HepG2 (cell line): Measurements from ENCODE around the gene NAGK. TPM values are rescaled to one million over a fixed set of nuclear protein-coding genes. Genes with fewer than 3 reads are reported as not detected.
A peak's percentile ranks its signal among the peaks of the same experiment; 100 is the strongest.
"Not testable (repeated sequence)": the region's sequence is repeated elsewhere in the genome, so short reads cannot be mapped to it uniquely, and the experiment has no call there.

Experiments used
- ATAC-seq: fragments of 200-7000 bp; cut with Tn5 transposase; 3 replicates; pipeline ENCODE4 v1.9.1; 2020; ENCODE audit warnings: mild to moderate bottlenecking, moderate library complexity
- BruUV-seq: library from RNA; stranded (reverse); fragments of 400-500 nt; replicated peaks from 2 replicates; lab custom pipeline; 2021; lab: Mats Ljungman, UMichigan
- CTCF ChIA-PET: fragments of 300-600 bp; formaldehyde crosslinking; extraction: SDS; loops from one replicate; lab custom pipeline; 2021; ENCODE audit warnings: low total read pairs, inconsistent platforms, low intra/inter-chr PET ratio; lab: Yijun Ruan, JAX
- POLR2A ChIA-PET: fragments of 350-600 bp; sonication (Branson Sonifier 250); formaldehyde crosslinking; loops from one replicate; lab custom pipeline; 2020; ENCODE audit warnings: antibody characterized with exemption, inconsistent platforms; lab: Yijun Ruan, JAX
- DNase-seq: peaks from one replicate; pipeline ENCODE4 v3.0.0-alpha.2; 2015; ENCODE audit warnings: low spot score
- FAIRE-seq: peaks from 3 replicates; lab custom pipeline; 2011; peaks lifted over from hg19 to GRCh38; lab: Jason Lieb, UNC
- H2AFZ ChIP-seq: one replicate; pipeline ENCODE4 v1.6.1; 2011; ENCODE audit warnings: low read length, inconsistent platforms
- H3K27ac ChIP-seq: fragments of 300-600 bp; 3 replicates; pipeline ENCODE4 v1.8.0; 2011; ENCODE audit warnings: mixed run types, mild to moderate bottlenecking, mixed read lengths, low read length, inconsistent platforms; ENCODE audit not compliant: insufficient read depth; ENCODE audit errors: extremely low read length
- H3K27me3 ChIP-seq, 2 experiments: fragments of 200-600 bp in 1 of 2; 2 replicates in 1 of 2; 3 replicates in 1 of 2; pipeline versions ENCODE4 v1.6.0 to v1.8.0; 2011; ENCODE audit warnings: low read length in 2 of 2, mild to moderate bottlenecking in 2 of 2, moderate library complexity in 2 of 2, inconsistent platforms in 1 of 2; ENCODE audit not compliant: insufficient read depth in 2 of 2, control insufficient read depth in 1 of 2
- H3K36me3 ChIP-seq, 2 experiments: fragments of 200-600 bp in 1 of 2; replicated peaks in 1 of 2; 2 replicates in 1 of 2; 3 replicates in 1 of 2; pipeline versions ENCODE4 v1.5.1 to v1.8.0; 2011; ENCODE audit warnings: low read length in 2 of 2, inconsistent platforms in 1 of 2; ENCODE audit not compliant: insufficient read depth in 2 of 2, control insufficient read depth in 1 of 2
- H3K4me1 ChIP-seq: 2 replicates; pipeline ENCODE4 v1.5.1; 2012; ENCODE audit warnings: low read length, inconsistent platforms; ENCODE audit not compliant: insufficient read depth
- H3K4me2 ChIP-seq: 2 replicates; pipeline ENCODE4 v1.6.0; 2011; ENCODE audit warnings: low read depth, low read length, inconsistent platforms
- H3K4me3 ChIP-seq, 3 experiments: fragments of 200-600 bp in 1 of 3; sonication (generic), shearing (Covaris generic) in 1 of 3; replicated peaks in 1 of 3; 2 replicates each; pipeline ENCODE4 v1.5.1; 2011 to 2016; ENCODE audit warnings: low read length in 3 of 3, inconsistent platforms in 2 of 3, low read depth in 2 of 3, mild to moderate bottlenecking in 2 of 3, control low read depth in 1 of 3, mixed read lengths in 1 of 3; ENCODE audit not compliant: insufficient read depth in 1 of 3
- H3K79me2 ChIP-seq: one replicate; pipeline ENCODE4 v1.6.1; 2011; ENCODE audit warnings: low read length, inconsistent platforms; ENCODE audit not compliant: insufficient read depth
- H3K9ac ChIP-seq: 2 replicates; pipeline ENCODE4 v1.6.0; 2011; ENCODE audit warnings: mild to moderate bottlenecking, low read depth, low read length, inconsistent platforms; ENCODE audit not compliant: insufficient read depth
- H3K9me3 ChIP-seq: 2 replicates; pipeline ENCODE4 v1.5.1; 2012; ENCODE audit warnings: mild to moderate bottlenecking, low read length
- H4K20me1 ChIP-seq: 2 replicates; pipeline ENCODE4 v1.6.0; 2011; ENCODE audit warnings: inconsistent platforms, mild to moderate bottlenecking, low read length, moderate library complexity; ENCODE audit not compliant: insufficient read depth
- CTCF ChIP-seq: sonication (generic); formaldehyde crosslinking; IDR thresholded peaks from 2 replicates; pipeline ENCODE4 v1.5.0; 2020; ENCODE audit warnings: mild to moderate bottlenecking, missing genetic modification reagents, moderate library complexity
- FOSL2 ChIP-seq: sonication (generic); formaldehyde crosslinking; IDR thresholded peaks from 2 replicates; pipeline ENCODE4 v1.4.0; 2020; ENCODE audit warnings: missing genetic modification reagents
- RELA ChIP-seq: sonication (generic); formaldehyde crosslinking; IDR thresholded peaks from 2 replicates; pipeline ENCODE4 v1.4.0; 2020; ENCODE audit warnings: missing genetic modification reagents
- STAG1 ChIP-seq: sonication (generic); formaldehyde crosslinking; IDR thresholded peaks from 2 replicates; pipeline ENCODE4 v1.4.0; 2020; ENCODE audit warnings: missing genetic modification reagents
- ZNF263 ChIP-seq: sonication (generic); formaldehyde crosslinking; IDR thresholded peaks from 2 replicates; pipeline ENCODE4 v1.4.0; 2020; ENCODE audit warnings: missing genetic modification reagents
- WGBS: methylation state at CpG from one replicate; pipeline ENCODE4 v1.1.6; 2017; ENCODE audit warnings: low lambda C conversion rate; 5-methylcytosine and 5-hydroxymethylcytosine counted together
- in situ Hi-C: cut with HindIII; loops from 2 replicates; pipeline ENCODE4 v1.10.0; 2017; ENCODE audit warnings: low pct_unique_long_range_greater_than_20kb; ENCODE audit not compliant: extremely low pct_ligation_motif_present
- intact Hi-C: fragments of 100-400 bp; cut with micrococcal nuclease; formaldehyde crosslinking; loops from one replicate; pipeline ENCODE4 v1.10.0; 2022; ENCODE audit not compliant: unreplicated experiment
- polyA plus RNA-seq, 8 experiments: library from polyadenylated mRNA; depleted of rRNA in 3 of 8; stranded (reverse) in 7 of 8; unstranded in 1 of 8; fragments of >200 nt; fragmentation: Illumina TruSeq in 4 of 8; extraction: Trizol in 4 of 8; gene quantifications; 2 replicates each; pipeline versions ENCODE4 v1.2.1 to v1.2.3, GENCODE V29; 2011 to 2016; ENCODE audit warnings: low read depth in 4 of 8, missing spikeins in 1 of 8, mixed read lengths in 1 of 8; ENCODE audit not compliant: insufficient read depth in 1 of 8
- total RNA-seq, 5 experiments: library from RNA; depleted of rRNA; stranded (reverse); fragments of >200 nt; fragmentation: Illumina TruSeq; extraction: Trizol; gene quantifications; 2 replicates each; pipeline ENCODE4 v1.2.3, GENCODE V29; 2016; ENCODE audit warnings: low read depth in 1 of 5

NAGK gene
- total and polyA plus RNA-seq, 2 of the 13 experiments (the other 11 are each of a cell fraction or from before 2014, with no cell fraction given), result 24.4 to 35.2 TPM

- TF ChIP-seq STAG1 (CRISPR knock-in tag) (peak; percentile 51), FOSL2 (CRISPR knock-in tag) (peak; percentile 59; the same call in 1 of the 2 replicates), ZNF263 (CRISPR knock-in tag) (peak; percentile 74; the same call in 1 of the 2 replicates), RELA (peak; percentile 74; the same call in 1 of the 2 replicates), CTCF (CRISPR knock-in tag) (peak; percentile 55)
- FAIRE-seq, ATAC-seq, H3K79me2 ChIP-seq, H2AFZ ChIP-seq, H3K9ac ChIP-seq, H3K4me2 ChIP-seq, DNase-seq, H3K4me3 ChIP-seq, intact Hi-C loops, H4K20me1 ChIP-seq, in situ Hi-C loops, H3K36me3 ChIP-seq, H3K27ac ChIP-seq, BruUV-seq, H3K9me3 ChIP-seq, CTCF ChIA-PET: not testable (repeated sequence)
- peaks cover 16% of the 10 kb centered on the region for H3K4me1 ChIP-seq
- WGBS, result 37% methylated on average over 15 of the region's 15 CpGs
- H3K27me3 ChIP-seq, result peaks cover 0 to 12% of the 10 kb centered on the region in 2 experiments; a peak in 2 of 5 replicates
- POLR2A ChIA-PET, result interaction anchor here (1.3 to 2.0 kb wide), 2 partner anchors 23 to 45 kb away, joined by 5 to 7 read pairs; partner anchors contain the start of gene NAGK
These were observed 44.8 kb upstream of the NAGK start for GRCh38 chr2:71023553-71024243.

DNA sequence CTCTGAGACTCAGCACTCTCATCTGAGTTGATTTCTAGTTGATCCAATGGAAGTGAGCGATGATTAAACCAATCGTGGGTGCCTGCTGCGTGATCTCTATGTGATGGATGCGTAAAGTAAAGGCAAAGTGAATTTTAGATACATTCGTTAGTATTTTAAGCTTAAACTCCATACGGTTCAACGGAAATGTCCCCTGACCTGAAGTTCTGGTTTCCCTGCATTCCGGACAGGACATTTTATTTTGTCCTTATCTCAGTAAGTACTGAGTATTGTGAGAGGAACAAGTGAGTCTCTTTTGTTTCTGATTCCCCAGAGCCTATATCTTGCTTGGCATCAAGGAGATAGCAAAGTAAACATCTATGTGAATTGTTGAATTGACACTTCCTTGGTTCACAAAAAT is 32.2 kb upstream of the NAGK start:
- DNase-seq, BruUV-seq, in situ Hi-C loops, H3K9ac ChIP-seq, FAIRE-seq, H3K27ac ChIP-seq, H3K4me2 ChIP-seq, intact Hi-C loops, H4K20me1 ChIP-seq, H3K4me1 ChIP-seq, H3K36me3 ChIP-seq, H3K9me3 ChIP-seq, ATAC-seq, H2AFZ ChIP-seq, H3K79me2 ChIP-seq, H3K27me3 ChIP-seq, POLR2A ChIA-PET, CTCF ChIA-PET, H3K4me3 ChIP-seq: not testable (repeated sequence)
- WGBS, result 55% methylated on average over 8 of the region's 8 CpGs
